Endothelial cell (in vitro differentiated cells): ENCODE data around the gene RBMS3. TPM values are rescaled to one million over a fixed set of nuclear protein-coding genes. Genes with fewer than 3 reads are reported as not detected.
"Not testable (repeated sequence)": the region's sequence is repeated elsewhere in the genome, so short reads cannot be mapped to it uniquely, and the experiment has no call there.

Experiments
- DNase-seq: peaks from one replicate; pipeline ENCODE4 v3.0.0; 2021; ENCODE audit warnings: low spot score
- H3K27ac Mint-ChIP-seq: one replicate; pipeline ENCODE4 v1.8.0; 2021; ENCODE audit warnings: mixed read lengths, inconsistent platforms; ENCODE audit not compliant: unreplicated experiment
- H3K27me3 Mint-ChIP-seq: one replicate; pipeline ENCODE4 v1.8.0; 2021; ENCODE audit warnings: mild to moderate bottlenecking, moderate library complexity, mixed read lengths, inconsistent platforms; ENCODE audit not compliant: unreplicated experiment
- H3K36me3 Mint-ChIP-seq: one replicate; pipeline ENCODE4 v1.8.0; 2021; ENCODE audit warnings: mild to moderate bottlenecking, low read depth, mixed read lengths, inconsistent platforms; ENCODE audit not compliant: unreplicated experiment
- H3K4me1 Mint-ChIP-seq: one replicate; pipeline ENCODE4 v1.8.0; 2021; ENCODE audit warnings: mild to moderate bottlenecking, mixed read lengths, inconsistent platforms; ENCODE audit not compliant: unreplicated experiment
- H3K4me3 Mint-ChIP-seq: one replicate; pipeline ENCODE4 v1.8.0; 2021; ENCODE audit warnings: mild to moderate bottlenecking, mixed read lengths, inconsistent platforms; ENCODE audit not compliant: unreplicated experiment
- H3K9me3 Mint-ChIP-seq: one replicate; pipeline ENCODE4 v1.8.0; 2021; ENCODE audit warnings: mixed read lengths, inconsistent platforms; ENCODE audit not compliant: unreplicated experiment
- long read RNA-seq: library from polyadenylated mRNA; unstranded; transcript quantifications from one replicate; pipeline ENCODE4 v2.0.0, GENCODE V29; 2020; ENCODE audit not compliant: unreplicated experiment
- total RNA-seq: library from RNA; stranded (reverse); fragmentation: NEBNext Ultra II Directional; extraction: Animal tissue kit (Norgen Biotek cat#: 25700); gene quantifications from one replicate; pipeline ENCODE4 v1.2.1, GENCODE V29; 2021; ENCODE audit not compliant: unreplicated experiment
- TF ChIP-seq, protein P1 (sequence below): fragments of 200-600 bp; sonication (generic); IDR thresholded peaks from one replicate; pipeline ENCODE4 v1.5.0; 2021; ENCODE audit warnings: antibody characterized with exemption; ENCODE audit not compliant: unreplicated experiment

RBMS3 gene
- 30.9 TPM for total RNA-seq
- long read RNA-seq, full-length matches to known transcripts: 5 of 11 reads
- long read RNA-seq, partial matches to known transcripts: 0 of 11 reads
- long read RNA-seq, other reads (novel, unspliced or antisense): 6 of 11 reads

DNA sequence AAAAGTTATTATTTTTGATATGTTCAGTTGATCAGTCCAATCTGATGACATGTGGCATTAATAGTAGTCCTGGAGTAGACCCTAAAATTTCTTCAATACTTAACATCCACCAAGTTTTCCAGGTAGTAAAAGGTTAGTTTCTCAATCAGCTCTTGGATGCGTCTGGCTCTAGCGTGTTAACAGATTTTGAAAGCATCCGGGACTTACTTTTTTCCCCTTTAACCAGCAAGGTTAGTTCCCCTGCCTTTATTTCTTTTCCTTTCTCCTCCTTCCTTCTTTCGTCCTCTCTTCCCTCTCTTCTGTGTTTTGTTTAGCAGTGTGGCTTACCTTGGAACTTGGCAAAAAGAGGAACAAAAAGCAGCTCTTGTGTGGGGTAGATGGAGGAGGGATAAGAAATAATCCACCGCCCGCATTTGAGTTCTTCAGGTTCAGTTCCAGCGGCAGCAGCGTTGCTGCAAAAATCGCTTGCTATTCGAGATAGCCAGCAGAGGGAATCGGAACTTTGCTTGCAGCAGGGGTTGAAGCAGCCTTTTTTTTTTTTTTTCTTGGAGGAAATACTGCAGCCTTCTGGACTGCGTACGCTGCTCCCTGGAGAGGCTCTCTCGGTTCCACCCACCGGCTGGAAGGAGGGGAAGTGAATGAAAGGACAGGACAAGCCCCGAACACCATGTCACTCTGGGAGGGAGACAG lies at the start of gene RBMS3:
RBMS3 (plus strand) TSS at position 668 of the 690 bp plus-strand sequence.
- TF ChIP-seq, protein P1, sequence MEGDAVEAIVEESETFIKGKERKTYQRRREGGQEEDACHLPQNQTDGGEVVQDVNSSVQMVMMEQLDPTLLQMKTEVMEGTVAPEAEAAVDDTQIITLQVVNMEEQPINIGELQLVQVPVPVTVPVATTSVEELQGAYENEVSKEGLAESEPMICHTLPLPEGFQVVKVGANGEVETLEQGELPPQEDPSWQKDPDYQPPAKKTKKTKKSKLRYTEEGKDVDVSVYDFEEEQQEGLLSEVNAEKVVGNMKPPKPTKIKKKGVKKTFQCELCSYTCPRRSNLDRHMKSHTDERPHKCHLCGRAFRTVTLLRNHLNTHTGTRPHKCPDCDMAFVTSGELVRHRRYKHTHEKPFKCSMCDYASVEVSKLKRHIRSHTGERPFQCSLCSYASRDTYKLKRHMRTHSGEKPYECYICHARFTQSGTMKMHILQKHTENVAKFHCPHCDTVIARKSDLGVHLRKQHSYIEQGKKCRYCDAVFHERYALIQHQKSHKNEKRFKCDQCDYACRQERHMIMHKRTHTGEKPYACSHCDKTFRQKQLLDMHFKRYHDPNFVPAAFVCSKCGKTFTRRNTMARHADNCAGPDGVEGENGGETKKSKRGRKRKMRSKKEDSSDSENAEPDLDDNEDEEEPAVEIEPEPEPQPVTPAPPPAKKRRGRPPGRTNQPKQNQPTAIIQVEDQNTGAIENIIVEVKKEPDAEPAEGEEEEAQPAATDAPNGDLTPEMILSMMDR: no peak
- no peaks in the 10 kb centered on the region for H3K9me3 Mint-ChIP-seq

DNA sequence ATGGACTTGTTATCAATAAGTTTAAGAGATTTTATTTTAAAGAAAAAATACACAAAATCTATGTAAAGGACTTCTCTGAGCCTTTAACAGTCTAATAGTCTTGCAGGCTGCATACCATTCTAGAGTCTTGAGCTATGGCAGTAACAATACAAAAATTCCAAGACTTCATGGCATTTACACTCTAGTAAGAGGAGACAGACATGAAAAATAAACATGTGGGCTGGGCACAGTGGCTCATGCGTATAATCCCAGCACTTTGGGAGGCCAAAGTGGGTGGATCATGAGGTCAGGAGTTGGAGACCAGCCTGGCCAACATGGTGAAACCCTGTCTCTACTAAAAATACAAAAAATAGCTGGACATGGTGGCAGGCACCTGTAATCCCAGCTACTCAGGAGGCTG lies 47.7 kb upstream of the RBMS3 start:
- not testable (repeated sequence) for DNase-seq, H3K27me3 Mint-ChIP-seq, H3K36me3 Mint-ChIP-seq, H3K9me3 Mint-ChIP-seq, H3K27ac Mint-ChIP-seq, H3K4me3 Mint-ChIP-seq, H3K4me1 Mint-ChIP-seq

More for the DNA sequence above, at the start of gene RBMS3:
- Mint-ChIP-seq H3K4me1 (peaks cover 41% of the 10 kb centered on the region), H3K27me3 (peaks cover 2% of the 10 kb centered on the region), H3K4me3 (peak within 1 kb of the TSS; percentile 94), H3K36me3 (no peaks in the 10 kb centered on the region), H3K27ac (peak within 1 kb of the TSS; percentile 92)
- peak; percentile 67 for DNase-seq

DNA sequence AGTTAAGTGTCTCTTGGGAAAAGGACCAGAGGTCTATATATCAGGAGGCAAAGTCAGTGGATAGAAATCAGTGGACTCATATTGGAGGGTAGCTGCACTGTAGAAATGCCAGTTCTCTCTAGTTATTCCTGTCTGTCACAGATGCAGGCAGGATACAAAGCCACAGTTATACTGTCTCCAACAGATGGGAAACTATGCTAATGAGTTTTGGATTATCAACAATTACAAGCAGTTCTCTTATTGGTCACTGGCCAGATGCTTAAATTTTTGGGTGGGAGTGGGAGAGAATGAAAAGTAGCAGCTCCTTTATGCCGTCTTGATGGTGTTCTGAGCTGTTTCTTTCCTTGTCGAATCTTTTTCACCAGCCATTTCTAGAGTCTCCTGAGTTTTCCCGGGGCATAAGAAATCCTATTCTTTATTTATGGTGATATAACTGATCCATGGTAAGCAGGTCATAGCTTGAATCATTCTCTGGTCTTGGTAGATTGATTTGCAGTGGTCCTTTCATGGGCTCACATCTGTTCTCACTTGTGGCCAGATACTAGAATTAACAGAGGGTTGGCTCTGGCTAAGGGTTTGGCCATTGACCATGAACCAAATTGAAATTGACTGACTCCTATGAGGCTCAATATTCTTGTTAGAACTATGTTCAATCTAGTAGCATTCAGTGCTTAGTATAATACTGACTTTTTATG lies 44.6 kb upstream of the RBMS3 start:
- Mint-ChIP-seq H3K9me3 (no peaks in the 10 kb centered on the region), H3K36me3 (peaks cover under 1% of the 10 kb centered on the region), H3K4me1 (peaks cover 3% of the 10 kb centered on the region), H3K4me3 (no peak overlapping the region), H3K27me3 (peaks cover 1% of the 10 kb centered on the region), H3K27ac (no peak overlapping the region)
- TF ChIP-seq, protein P1: no peak
- no peak for DNase-seq

DNA sequence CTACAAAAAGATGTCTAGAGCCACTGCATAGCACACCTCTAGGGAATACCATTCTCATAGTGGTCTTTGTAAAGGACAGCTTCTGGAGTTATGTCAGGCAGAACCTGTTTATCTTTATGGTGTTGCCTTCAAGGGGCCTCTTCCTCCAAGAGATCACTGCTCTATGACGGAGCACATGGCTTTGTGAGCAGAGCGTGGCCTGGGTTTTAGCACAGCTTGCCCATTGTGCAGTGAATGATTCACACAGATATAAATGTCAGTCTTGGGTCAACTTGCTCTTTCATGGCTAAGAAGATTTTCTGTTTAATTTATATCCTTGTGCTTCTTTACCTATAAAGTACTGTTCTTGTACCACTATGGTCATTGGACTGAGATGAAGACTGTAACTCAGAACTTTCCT lies 41.5 kb upstream of the RBMS3 start:
- DNase-seq: no peak
- TF ChIP-seq, protein P1: no peak
- peaks cover 3% of the 10 kb centered on the region for H3K36me3 Mint-ChIP-seq
- no peaks in the 10 kb centered on the region for H3K9me3 Mint-ChIP-seq
- H3K27me3 Mint-ChIP-seq: no peaks in the 10 kb centered on the region
- no peak overlapping the region for H3K4me3 Mint-ChIP-seq
- H3K27ac Mint-ChIP-seq: no peak overlapping the region
- peaks cover 3% of the 10 kb centered on the region for H3K4me1 Mint-ChIP-seq

DNA sequence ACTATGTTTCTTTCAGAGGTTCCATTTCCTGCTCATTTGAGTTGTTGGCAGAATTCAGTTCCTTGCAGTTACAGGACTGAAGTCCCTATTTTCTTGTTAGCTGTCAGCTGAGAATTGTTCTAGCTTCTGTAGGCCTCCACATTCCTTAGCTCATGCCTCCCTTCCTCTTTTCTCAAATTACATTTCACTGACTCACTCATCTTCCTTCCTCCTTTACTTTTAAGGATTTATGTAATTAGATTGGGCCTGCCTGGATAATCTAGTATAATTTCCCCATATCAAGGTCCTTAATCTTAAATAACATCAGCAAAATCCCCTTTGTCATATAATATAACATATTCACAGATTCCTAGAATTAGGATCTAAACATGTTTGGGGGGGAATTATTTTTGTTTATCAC lies 40.6 kb upstream of the RBMS3 start:
- H3K4me3 Mint-ChIP-seq: no peak overlapping the region
- H3K4me1 Mint-ChIP-seq: peaks cover 3% of the 10 kb centered on the region
- peaks cover 3% of the 10 kb centered on the region for H3K36me3 Mint-ChIP-seq
- no peak overlapping the region for H3K27ac Mint-ChIP-seq
- TF ChIP-seq, protein P1: no peak
- H3K9me3 Mint-ChIP-seq: no peaks in the 10 kb centered on the region
- H3K27me3 Mint-ChIP-seq: no peaks in the 10 kb centered on the region
- DNase-seq: no peak
